ENCODE results near the gene ADAMTS2. TPM values are rescaled to one million over a fixed set of nuclear protein-coding genes. Genes with fewer than 3 reads are reported as not detected.

Gene ADAMTS2
- total RNA-seq, 1 experiment from 2014 or later, result not detected

GRCh38 chr5:179185256-179185940 is 159.9 kb downstream of the ADAMTS2 start:
- CTCF ChIA-PET, result no interaction called here

DNA sequence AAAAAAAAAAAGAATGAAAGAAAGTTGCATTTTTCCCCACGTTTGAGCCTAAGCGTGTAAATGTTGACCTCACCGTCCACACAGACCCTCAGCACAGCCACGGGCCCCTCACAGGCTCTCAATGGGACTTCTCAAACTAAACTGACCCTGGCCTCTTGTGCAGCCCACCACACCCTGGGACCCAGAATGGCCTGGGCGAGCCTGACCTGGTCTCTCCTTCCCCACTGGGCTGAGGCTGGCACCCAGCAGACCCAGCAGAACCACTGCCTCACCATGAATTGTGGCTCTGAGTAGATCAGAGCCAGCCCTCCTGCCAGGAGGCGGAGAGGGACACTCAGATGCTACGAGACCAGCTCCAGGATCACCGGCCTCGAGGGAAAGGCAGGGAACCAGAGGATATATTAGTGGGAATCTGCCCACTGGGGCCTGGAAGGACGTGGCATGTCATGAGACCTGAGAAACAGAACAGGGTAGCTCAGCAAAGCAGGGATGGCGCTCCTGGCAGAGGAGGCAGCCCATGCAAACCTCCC is 160.7 kb downstream of the ADAMTS2 start:
- Histone ChIP-seq H3F3A (ENCODE audit: low read length, unreplicated experiment) (no peaks in the 10 kb centered on the region), H3K27me3 (ENCODE audit: low read length) (peaks cover 12% of the 10 kb centered on the region), H3K4me1 (ENCODE audit: insufficient read depth, low read length) (no peaks in the 10 kb centered on the region), H3K4me3 (ENCODE audit: low read length) (no peak overlapping the region), H4K20me1 (ENCODE audit: low read length) (no peaks in the 10 kb centered on the region), H3K9ac (ENCODE audit: low read length) (no peak overlapping the region), H3K9me2 (replicated peaks; ENCODE audit: low read length) (no peaks in the 10 kb centered on the region), H3K4me2 (ENCODE audit: low read length) (no peak overlapping the region), H3K79me2 (ENCODE audit: low read length) (no peaks in the 10 kb centered on the region), H2AFZ (ENCODE audit: low read length) (no peak overlapping the region), H3K36me3 (ENCODE audit: low read depth, low read length) (no peaks in the 10 kb centered on the region), H3K9me3 (ENCODE audit: low read length) (no peaks in the 10 kb centered on the region), H3K27ac (ENCODE audit: low read length) (no peak overlapping the region)
- intact Hi-C loops (cut with micrococcal nuclease), result no loop called here
- DNase-seq (no peak), ATAC-seq (no peak)
- ChIA-PET CTCF (no interaction called here), POLR2A (ENCODE audit: unreplicated experiment) (no interaction called here)
- TF ChIP-seq EZH2 (IDR thresholded peaks at IDR 0.05; ENCODE audit: low read length, unreplicated experiment) (no peak), EZH2phosphoT487 (IDR thresholded peaks at IDR 0.05; ENCODE audit: borderline replicate concordance, low read length) (no peak)
- TF ChIP-seq, protein P1, sequence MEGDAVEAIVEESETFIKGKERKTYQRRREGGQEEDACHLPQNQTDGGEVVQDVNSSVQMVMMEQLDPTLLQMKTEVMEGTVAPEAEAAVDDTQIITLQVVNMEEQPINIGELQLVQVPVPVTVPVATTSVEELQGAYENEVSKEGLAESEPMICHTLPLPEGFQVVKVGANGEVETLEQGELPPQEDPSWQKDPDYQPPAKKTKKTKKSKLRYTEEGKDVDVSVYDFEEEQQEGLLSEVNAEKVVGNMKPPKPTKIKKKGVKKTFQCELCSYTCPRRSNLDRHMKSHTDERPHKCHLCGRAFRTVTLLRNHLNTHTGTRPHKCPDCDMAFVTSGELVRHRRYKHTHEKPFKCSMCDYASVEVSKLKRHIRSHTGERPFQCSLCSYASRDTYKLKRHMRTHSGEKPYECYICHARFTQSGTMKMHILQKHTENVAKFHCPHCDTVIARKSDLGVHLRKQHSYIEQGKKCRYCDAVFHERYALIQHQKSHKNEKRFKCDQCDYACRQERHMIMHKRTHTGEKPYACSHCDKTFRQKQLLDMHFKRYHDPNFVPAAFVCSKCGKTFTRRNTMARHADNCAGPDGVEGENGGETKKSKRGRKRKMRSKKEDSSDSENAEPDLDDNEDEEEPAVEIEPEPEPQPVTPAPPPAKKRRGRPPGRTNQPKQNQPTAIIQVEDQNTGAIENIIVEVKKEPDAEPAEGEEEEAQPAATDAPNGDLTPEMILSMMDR (conservative IDR thresholded peaks at IDR 0.05; ENCODE audit: low read depth, low read length), result no peak
- BruUV-seq (replicated peaks), result no TSS peak

More at GRCh38 chr5:179185256-179185940, 159.9 kb downstream of the ADAMTS2 start:
- Histone ChIP-seq H3F3A (ENCODE audit: low read length, unreplicated experiment) (no peaks in the 10 kb centered on the region), H4K20me1 (ENCODE audit: low read length) (no peaks in the 10 kb centered on the region), H3K4me1 (ENCODE audit: insufficient read depth, low read length) (no peaks in the 10 kb centered on the region), H3K9ac (ENCODE audit: low read length) (no peak overlapping the region), H3K4me3 (ENCODE audit: low read length) (no peak overlapping the region), H2AFZ (ENCODE audit: low read length) (no peak overlapping the region), H3K27me3 (ENCODE audit: low read length) (peaks cover 12% of the 10 kb centered on the region), H3K9me3 (ENCODE audit: low read length) (no peaks in the 10 kb centered on the region), H3K79me2 (ENCODE audit: low read length) (no peaks in the 10 kb centered on the region), H3K4me2 (ENCODE audit: low read length) (no peak overlapping the region), H3K36me3 (ENCODE audit: low read depth, low read length) (no peaks in the 10 kb centered on the region), H3K9me2 (replicated peaks; ENCODE audit: low read length) (no peaks in the 10 kb centered on the region), H3K27ac (ENCODE audit: low read length) (no peak overlapping the region)
- no peak for ATAC-seq
- DNase-seq, result no peak
- POLR2A ChIA-PET (ENCODE audit: unreplicated experiment), result no interaction called here
- no peak for TF ChIP-seq EZH2 (IDR thresholded peaks at IDR 0.05; ENCODE audit: low read length, unreplicated experiment)
- TF ChIP-seq EZH2phosphoT487 (IDR thresholded peaks at IDR 0.05; ENCODE audit: borderline replicate concordance, low read length), result no peak
- TF ChIP-seq, protein P1 (conservative IDR thresholded peaks at IDR 0.05; ENCODE audit: low read depth, low read length), result no peak
- intact Hi-C loops (cut with micrococcal nuclease), result no loop called here
- no TSS peak for BruUV-seq (replicated peaks)

DNA sequence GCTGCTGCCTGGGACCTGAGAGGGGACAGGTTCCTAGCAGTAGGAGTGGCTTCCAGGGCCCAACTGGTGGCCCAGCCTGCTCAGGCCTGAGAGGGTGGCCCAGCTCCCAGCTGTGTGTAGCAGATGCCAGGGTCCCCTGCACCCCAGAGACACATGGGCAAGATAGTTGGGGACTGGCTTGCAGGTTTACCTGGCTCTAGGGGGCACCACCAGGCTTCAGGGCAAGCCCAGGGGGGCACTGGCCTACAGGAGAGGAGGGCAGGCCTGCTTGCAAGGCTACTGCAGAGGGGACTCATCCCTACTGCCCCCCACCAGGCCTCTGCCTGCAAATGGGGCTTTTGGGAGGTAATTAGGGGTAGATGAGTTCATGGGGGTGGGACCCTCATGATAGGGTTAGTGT is 161.8 kb downstream of the ADAMTS2 start:
- ChIA-PET CTCF (no interaction called here), POLR2A (ENCODE audit: unreplicated experiment) (no interaction called here)
- H3K4me2 ChIP-seq (ENCODE audit: low read length), result no peak overlapping the region
- intact Hi-C loops (cut with micrococcal nuclease), result no loop called here
- no peaks in the 10 kb centered on the region for H3K9me3 ChIP-seq (ENCODE audit: low read length)
- no peaks in the 10 kb centered on the region for H3K9me2 ChIP-seq (replicated peaks; ENCODE audit: low read length)
- H3K27me3 ChIP-seq (ENCODE audit: low read length), result peaks cover 16% of the 10 kb centered on the region
- H3K79me2 ChIP-seq (ENCODE audit: low read length), result no peaks in the 10 kb centered on the region
- DNase-seq (no peak), ATAC-seq (no peak)
- H3K4me3 ChIP-seq (ENCODE audit: low read length), result no peak overlapping the region
- no peak overlapping the region for H2AFZ ChIP-seq (ENCODE audit: low read length)
- no peaks in the 10 kb centered on the region for H3K4me1 ChIP-seq (ENCODE audit: insufficient read depth, low read length)
- no peaks in the 10 kb centered on the region for H3K36me3 ChIP-seq (ENCODE audit: low read depth, low read length)
- BruUV-seq (replicated peaks), result no TSS peak
- H3K27ac ChIP-seq (ENCODE audit: low read length), result no peak overlapping the region
- no peaks in the 10 kb centered on the region for H4K20me1 ChIP-seq (ENCODE audit: low read length)
- TF ChIP-seq EZH2 (IDR thresholded peaks at IDR 0.05; ENCODE audit: low read length, unreplicated experiment), result no peak
- TF ChIP-seq EZH2phosphoT487 (IDR thresholded peaks at IDR 0.05; ENCODE audit: borderline replicate concordance, low read length), result no peak
- TF ChIP-seq, protein P1 (conservative IDR thresholded peaks at IDR 0.05; ENCODE audit: low read depth, low read length), result no peak
- no peaks in the 10 kb centered on the region for H3F3A ChIP-seq (ENCODE audit: low read length, unreplicated experiment)
- no peak overlapping the region for H3K9ac ChIP-seq (ENCODE audit: low read length)
